ENCODE measurements around the gene NTN1. TPM values are rescaled to one million over a fixed set of nuclear protein-coding genes. Genes with fewer than 3 reads are reported as not detected.

NTN1 gene
- total RNA-seq, 2 experiments from 2014 or later, result not detected

- Mint-ChIP-seq H3K27ac (no peak overlapping the region), H3K36me3 (ENCODE audit: low read depth) (no peaks in the 10 kb centered on the region), H3K4me3 (no peak overlapping the region), H3K4me1 (ENCODE audit: low read depth) (peaks cover 17% of the 10 kb centered on the region), H3K9me3 (ENCODE audit: insufficient read depth) (no peaks in the 10 kb centered on the region), H3K27me3 (ENCODE audit: low read depth) (no peaks in the 10 kb centered on the region)
- ChIA-PET POLR2A (no interaction called here), CTCF (no interaction called here)
- ATAC-seq (no peak), DNase-seq (no peak)
Measured at GRCh38 chr17:9287306-9287705, 266.0 kb downstream of the NTN1 start.

GRCh38 chr17:9290226-9290613, 268.9 kb downstream of the NTN1 start:
- peaks cover 17% of the 10 kb centered on the region for H3K4me1 Mint-ChIP-seq (ENCODE audit: low read depth)
- DNase-seq (no peak), ATAC-seq (peak; percentile 23)
- H3K4me3 Mint-ChIP-seq, result no peak overlapping the region
- POLR2A ChIA-PET, result no interaction called here
- H3K9me3 Mint-ChIP-seq (ENCODE audit: insufficient read depth), result no peaks in the 10 kb centered on the region
- H3K27ac Mint-ChIP-seq, result no peak overlapping the region
- no peaks in the 10 kb centered on the region for H3K27me3 Mint-ChIP-seq (ENCODE audit: low read depth)
- CTCF ChIA-PET, result no interaction called here
- no peaks in the 10 kb centered on the region for H3K36me3 Mint-ChIP-seq (ENCODE audit: low read depth)

- CTCF ChIA-PET, result interaction anchor here (0.6 to 3.0 kb wide), 8 partner anchors 12 to 857 kb away, joined by 3 to 22 read pairs (median 4); partner anchors contain the start of gene NDEL1
- DNase-seq, result peak; percentile 54
- H3K4me3 Mint-ChIP-seq, result no peak overlapping the region
- peaks cover 17% of the 10 kb centered on the region for H3K4me1 Mint-ChIP-seq (ENCODE audit: low read depth)
- H3K27ac Mint-ChIP-seq, result no peak overlapping the region
- POLR2A ChIA-PET, result no interaction called here
- ATAC-seq, result peak; percentile 83
- no peaks in the 10 kb centered on the region for H3K36me3 Mint-ChIP-seq (ENCODE audit: low read depth)
- no peaks in the 10 kb centered on the region for H3K9me3 Mint-ChIP-seq (ENCODE audit: insufficient read depth)
- H3K27me3 Mint-ChIP-seq (ENCODE audit: low read depth), result no peaks in the 10 kb centered on the region
Measured at GRCh38 chr17:9291912-9292560, 270.7 kb downstream of the NTN1 start.

- Mint-ChIP-seq H3K4me3 (no peak overlapping the region), H3K27ac (no peak overlapping the region), H3K36me3 (ENCODE audit: low read depth) (no peaks in the 10 kb centered on the region), H3K4me1 (ENCODE audit: low read depth) (peaks cover 17% of the 10 kb centered on the region), H3K27me3 (ENCODE audit: low read depth) (no peaks in the 10 kb centered on the region), H3K9me3 (ENCODE audit: insufficient read depth) (no peaks in the 10 kb centered on the region)
- ChIA-PET CTCF (interaction anchor here (0.6 to 3.0 kb wide), 7 partner anchors 19 to 857 kb away, joined by 3 to 22 read pairs (median 4); partner anchors contain the start of gene NDEL1), POLR2A (no interaction called here)
- ATAC-seq (no peak), DNase-seq (no peak)
Measured at GRCh38 chr17:9292561-9292941, 271.2 kb downstream of the NTN1 start.

Other genes starting within 250 kb of the NTN1 start
- gene MFSD6L, start 222.1 kb upstream of the NTN1 start, total RNA-seq, result 1 to 10 TPM; 1.4 to 1.5 TPM
- gene PIK3R6, start 153.8 kb upstream of the NTN1 start, total RNA-seq, result 10 to 100 TPM; 18.3 to 20.7 TPM
- gene PIK3R5, start 55.8 kb upstream of the NTN1 start, total RNA-seq, result 10 to 100 TPM; 73.9 to 77.9 TPM

Data from activated CD8-positive, alpha-beta T cell treated with anti-CD3 and anti-CD28 coated beads, Interleukin-2, amount 10 ng/mL, durations not matched to agents 7 days and 5 days (primary cell).